Gastrocnemius medialis (tissue), 4 donors: ENCODE measurements around the gene SMTNL2. TPM values are rescaled to one million over a fixed set of nuclear protein-coding genes. Genes with fewer than 3 reads are reported as not detected.

Experiments
- ATAC-seq, 2 donors: fragments of 150-250 bp; one replicate each; pipeline ENCODE4 v1.9.1; 2016
- DNase-seq, 2 donors: peaks; one replicate each; pipeline ENCODE4 v3.0.0-alpha.2; 2019
- H3K27ac ChIP-seq, 4 donors: fragments of 200-600 bp; sonication (generic); 1 replicate in 1 of 4; 2 replicates in 3 of 4; pipeline ENCODE4 v1.5.1; 2016 to 2018; ENCODE audit warnings: mild to moderate bottlenecking in 2 of 4, moderate library complexity in 1 of 4
- H3K27me3 ChIP-seq, 3 donors: fragments of 200-600 bp; sonication (generic) in 2 of 3; 1 replicate in 1 of 3; 2 replicates in 2 of 3; pipeline versions ENCODE4 v1.5.1 to v1.6.0; 2016 to 2019; ENCODE audit warnings: mild to moderate bottlenecking in 1 of 3, moderate library complexity in 1 of 3
- H3K36me3 ChIP-seq, 2 donors: fragments of 200-600 bp; sonication (generic) in 1 of 2; one replicate each; pipeline ENCODE4 v1.5.1; 2017 to 2018
- H3K4me1 ChIP-seq, 2 donors: fragments of 200-600 bp; sonication (generic) in 1 of 2; one replicate each; pipeline ENCODE4 v1.5.1; 2016 to 2017; ENCODE audit warnings: mild to moderate bottlenecking in 2 of 2
- H3K4me3 ChIP-seq, 4 donors: fragments of 200-600 bp; sonication (generic) in 3 of 4; 1 replicate in 1 of 4; 2 replicates in 3 of 4; pipeline ENCODE4 v1.5.1; 2016 to 2019; ENCODE audit warnings: mild to moderate bottlenecking in 2 of 4
- H3K9me3 ChIP-seq, 3 donors: fragments of 200-600 bp; sonication (generic) in 2 of 3; 1 replicate in 1 of 3; 2 replicates in 2 of 3; pipeline ENCODE4 v1.5.1; 2016 to 2019
- POLR2A ChIP-seq, 2 donors: fragments of 450-650 bp; IDR thresholded peaks; one replicate each; pipeline ENCODE4 v1.6.1; 2017; ENCODE audit warnings: antibody characterized with exemption in 2 of 2, mild to moderate bottlenecking in 2 of 2, moderate library complexity in 2 of 2
- in situ Hi-C, 4 donors: fragments of 200-750 bp; cut with MboI; loops; one replicate each; pipeline versions ENCODE4 v1.15.0 to v1.8.0; 2017; ENCODE audit warnings: low sequenced_read_pairs in 4 of 4
- intact Hi-C: fragments of 100-400 bp; cut with DNase I; formaldehyde crosslinking; loops from one replicate; pipeline ENCODE4 v1.15.1; 2023; ENCODE audit warnings: low total_unique reads
- total RNA-seq, 4 donors: library from RNA; depleted of rRNA; stranded (reverse); fragments of >200 nt; gene quantifications; one replicate each; pipeline versions ENCODE4 v1.1.0 to v1.2.3, GENCODE V29; 2016
- TF ChIP-seq, protein P1 (sequence below), 5 experiments: fragments of 450-650 bp in 3 of 5; fragments of 200-600 bp in 2 of 5; sonication (generic) in 2 of 5; IDR thresholded peaks in 4 of 5; conservative IDR thresholded peaks in 1 of 5; 1 replicate in 4 of 5; 2 replicates in 1 of 5; pipeline ENCODE4 v1.5.1; 2016 to 2019; ENCODE audit warnings: antibody characterized with exemption in 5 of 5, mild to moderate bottlenecking in 3 of 5, moderate library complexity in 3 of 5

The SMTNL2 gene
- total RNA-seq, 4 donors from 2014 or later, result 110 to 588 (median 420) TPM

DNA sequence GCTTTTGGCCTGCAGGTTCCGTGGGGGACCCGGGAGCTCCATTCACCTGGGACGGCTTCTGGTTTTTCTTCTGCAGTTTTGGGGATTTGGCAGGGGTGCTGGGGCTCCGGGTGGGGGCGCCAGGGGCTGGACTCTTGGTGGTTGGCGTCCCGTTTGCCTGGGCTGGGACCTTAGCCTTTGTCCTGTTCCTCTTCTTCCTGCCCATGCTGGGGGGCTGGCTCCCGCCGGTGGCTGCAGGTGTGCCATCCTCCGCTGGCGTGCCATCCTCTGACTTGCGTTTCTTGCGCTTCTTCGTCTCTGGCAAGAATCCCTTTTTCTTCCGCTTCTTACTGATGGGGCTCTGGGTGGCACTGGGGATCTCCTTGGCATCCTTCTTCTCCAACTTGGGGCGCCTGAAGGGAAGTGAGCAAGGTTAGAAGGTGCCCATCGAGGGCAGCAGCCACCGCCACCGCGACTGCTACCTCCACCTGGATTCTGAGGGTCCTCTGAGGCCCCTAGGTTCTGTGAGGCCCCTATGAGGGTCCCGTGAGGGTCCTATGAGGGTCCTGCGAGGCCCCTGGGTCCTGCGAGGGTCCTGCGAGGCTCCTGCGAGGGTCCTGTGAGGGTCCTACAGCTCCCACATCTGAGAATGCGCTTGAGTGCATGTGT lies 44.6 kb upstream of the SMTNL2 start:
- H3K36me3 ChIP-seq, result peaks cover 0 to 48% of the 10 kb centered on the region in 2 donors
- peak overlapping the region in 2 of 4 donors; percentile 63 to 79 for H3K27ac ChIP-seq
- H3K4me1 ChIP-seq, result peaks cover 45 to 51% of the 10 kb centered on the region in 2 donors
- no peak for DNase-seq
- no peak for TF ChIP-seq POLR2A (IDR thresholded peaks at IDR 0.05)
- TF ChIP-seq, protein P1, sequence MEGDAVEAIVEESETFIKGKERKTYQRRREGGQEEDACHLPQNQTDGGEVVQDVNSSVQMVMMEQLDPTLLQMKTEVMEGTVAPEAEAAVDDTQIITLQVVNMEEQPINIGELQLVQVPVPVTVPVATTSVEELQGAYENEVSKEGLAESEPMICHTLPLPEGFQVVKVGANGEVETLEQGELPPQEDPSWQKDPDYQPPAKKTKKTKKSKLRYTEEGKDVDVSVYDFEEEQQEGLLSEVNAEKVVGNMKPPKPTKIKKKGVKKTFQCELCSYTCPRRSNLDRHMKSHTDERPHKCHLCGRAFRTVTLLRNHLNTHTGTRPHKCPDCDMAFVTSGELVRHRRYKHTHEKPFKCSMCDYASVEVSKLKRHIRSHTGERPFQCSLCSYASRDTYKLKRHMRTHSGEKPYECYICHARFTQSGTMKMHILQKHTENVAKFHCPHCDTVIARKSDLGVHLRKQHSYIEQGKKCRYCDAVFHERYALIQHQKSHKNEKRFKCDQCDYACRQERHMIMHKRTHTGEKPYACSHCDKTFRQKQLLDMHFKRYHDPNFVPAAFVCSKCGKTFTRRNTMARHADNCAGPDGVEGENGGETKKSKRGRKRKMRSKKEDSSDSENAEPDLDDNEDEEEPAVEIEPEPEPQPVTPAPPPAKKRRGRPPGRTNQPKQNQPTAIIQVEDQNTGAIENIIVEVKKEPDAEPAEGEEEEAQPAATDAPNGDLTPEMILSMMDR (IDR thresholded peaks at IDR 0.05 in 4 of 5, conservative IDR thresholded peaks at IDR 0.05 in 1 of 5), result no peak
- no peaks in the 10 kb centered on the region for H3K9me3 ChIP-seq
- no peak for ATAC-seq
- H3K27me3 ChIP-seq, result no peaks in the 10 kb centered on the region
- in situ Hi-C loops, result no loop called here
- H3K4me3 ChIP-seq, result no peak overlapping the region
- intact Hi-C loops, result no loop called here

DNA sequence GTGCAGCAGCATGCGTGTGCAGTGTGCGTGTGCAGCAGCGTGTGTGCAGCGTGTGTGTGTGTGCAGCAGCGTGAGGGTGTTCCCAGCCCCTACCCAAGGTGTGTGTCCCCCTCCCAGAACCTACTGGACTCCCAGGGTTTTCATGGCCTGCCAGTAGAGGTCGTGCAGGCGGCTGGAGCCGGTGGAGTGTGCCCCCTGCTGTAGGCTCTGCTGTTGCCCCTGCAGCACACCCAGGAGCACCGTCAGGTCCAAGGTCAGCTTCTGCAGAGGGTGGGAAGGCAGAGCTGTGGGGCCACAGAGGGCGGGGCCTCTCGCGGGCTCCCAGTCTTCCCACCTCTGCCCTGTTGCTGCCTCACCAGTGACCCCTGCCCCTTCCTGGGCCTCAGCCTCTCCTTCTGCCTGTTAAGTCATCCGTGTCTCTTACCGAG lies 44.1 kb upstream of the SMTNL2 start:
- intact Hi-C loops, result no loop called here
- Histone ChIP-seq H3K4me1 (peaks cover 41 to 52% of the 10 kb centered on the region in 2 donors), H3K27me3 (no peaks in the 10 kb centered on the region), H3K36me3 (peaks cover 0 to 53% of the 10 kb centered on the region in 2 donors), H3K9me3 (no peaks in the 10 kb centered on the region), H3K27ac (peak overlapping the region; percentile 57 to 79 (median 70)), H3K4me3 (no peak overlapping the region)
- no peak for ATAC-seq
- in situ Hi-C loops, result no loop called here
- no peak for TF ChIP-seq POLR2A (IDR thresholded peaks at IDR 0.05)
- TF ChIP-seq, protein P1 (IDR thresholded peaks at IDR 0.05 in 4 of 5, conservative IDR thresholded peaks at IDR 0.05 in 1 of 5), result peak in 2 of 5 experiments; percentile 8 to 33
- DNase-seq, result no peak

DNA sequence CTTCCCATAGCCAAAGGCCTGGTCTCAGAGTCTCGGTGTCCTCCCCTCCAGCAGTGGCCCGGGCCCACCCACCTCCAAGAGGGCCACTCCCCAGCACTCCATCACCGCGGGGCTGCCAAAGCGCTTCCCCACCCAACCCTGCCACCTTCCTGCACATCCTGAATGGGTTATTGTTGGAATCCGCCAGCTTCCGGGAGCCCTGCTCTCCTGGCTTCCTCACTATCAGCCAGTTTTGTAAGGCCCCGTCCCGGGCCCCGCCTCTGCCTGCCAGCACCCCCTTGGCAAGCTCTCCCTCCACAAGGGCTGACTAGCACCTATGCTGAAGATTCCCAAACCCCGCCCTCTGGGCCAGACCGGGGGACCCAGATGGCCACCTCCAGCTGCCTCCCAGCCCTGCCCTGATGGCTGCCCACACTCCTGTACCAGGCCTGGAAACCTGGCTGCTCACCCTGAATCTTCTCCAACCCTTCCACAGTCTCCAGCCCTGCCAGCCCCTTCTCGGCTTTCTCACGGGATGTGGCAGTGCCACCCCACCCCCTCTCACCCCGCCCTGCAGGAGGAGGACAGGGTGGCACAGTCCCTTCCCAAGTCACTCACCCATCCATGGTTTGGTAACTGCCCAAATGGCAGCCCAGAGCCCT lies 43.5 kb upstream of the SMTNL2 start:
- H3K36me3 ChIP-seq, result peaks cover 0 to 56% of the 10 kb centered on the region in 2 donors
- H3K27me3 ChIP-seq, result no peaks in the 10 kb centered on the region
- H3K4me1 ChIP-seq, result peaks cover 35 to 54% of the 10 kb centered on the region in 2 donors
- peak; percentile 69 to 71 for ATAC-seq
- DNase-seq, result peak; percentile 75 to 86
- in situ Hi-C loops, result no loop called here
- intact Hi-C loops, result no loop called here
- peak overlapping the region; percentile 57 to 79 (median 70) for H3K27ac ChIP-seq
- H3K4me3 ChIP-seq, result no peak overlapping the region
- TF ChIP-seq POLR2A (IDR thresholded peaks at IDR 0.05), result no peak
- TF ChIP-seq, protein P1 (IDR thresholded peaks at IDR 0.05 in 4 of 5, conservative IDR thresholded peaks at IDR 0.05 in 1 of 5), result no peak
- H3K9me3 ChIP-seq, result no peaks in the 10 kb centered on the region

DNA sequence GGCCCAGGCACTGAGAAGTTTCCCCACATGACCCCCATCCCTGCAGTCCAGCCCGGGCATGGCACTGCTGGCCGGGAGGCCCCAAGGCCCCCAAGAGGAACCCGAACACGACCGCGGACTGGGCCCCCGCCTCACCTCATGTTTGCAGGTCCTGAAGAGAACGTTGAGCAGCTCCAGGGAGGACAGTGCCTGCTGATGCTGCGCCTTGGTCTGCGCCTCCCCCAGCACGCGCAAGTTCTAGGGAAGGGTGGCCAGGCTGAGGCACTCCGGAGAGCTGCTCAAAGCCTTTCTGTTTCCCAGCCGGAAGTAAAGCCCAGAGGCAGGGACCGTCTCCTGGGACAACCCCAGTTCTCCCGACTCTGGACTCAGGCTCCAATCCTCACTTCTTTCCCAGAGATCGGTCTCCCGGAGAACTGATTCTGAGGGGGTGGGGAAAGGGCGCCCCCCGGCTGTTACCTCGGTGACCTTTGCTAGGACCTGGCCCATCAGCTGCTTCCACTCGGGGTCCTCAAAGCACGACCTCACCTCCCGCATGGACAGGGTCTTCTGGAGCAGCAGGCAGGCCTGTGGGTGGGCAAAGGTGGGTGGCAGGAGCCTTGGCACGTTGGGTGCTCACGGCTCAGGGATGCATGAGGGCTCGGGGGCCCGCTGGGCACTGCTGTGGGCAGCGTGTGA lies 42.9 kb upstream of the SMTNL2 start:
- TF ChIP-seq POLR2A (IDR thresholded peaks at IDR 0.05), result no peak
- TF ChIP-seq, protein P1 (IDR thresholded peaks at IDR 0.05 in 4 of 5, conservative IDR thresholded peaks at IDR 0.05 in 1 of 5), result no peak
- no peaks in the 10 kb centered on the region for H3K9me3 ChIP-seq
- H3K4me1 ChIP-seq, result peaks cover 29 to 48% of the 10 kb centered on the region in 2 donors
- H3K27me3 ChIP-seq, result no peaks in the 10 kb centered on the region
- in situ Hi-C loops, result no loop called here
- intact Hi-C loops, result no loop called here
- H3K36me3 ChIP-seq, result peaks cover 0 to 59% of the 10 kb centered on the region in 2 donors
- DNase-seq, result no peak
- peak overlapping the region; percentile 57 to 79 (median 70) for H3K27ac ChIP-seq
- peak; percentile 10 to 11 for ATAC-seq
- H3K4me3 ChIP-seq, result no peak overlapping the region
